ENCODE results near the gene ABL2. TPM values are rescaled to one million over a fixed set of nuclear protein-coding genes. Genes with fewer than 3 reads are reported as not detected.
"Not testable (repeated sequence)": the region's sequence is repeated elsewhere in the genome, so short reads cannot be mapped to it uniquely, and the experiment has no call there.

The ABL2 gene
- polyA plus RNA-seq, 4 donors, result 8.8 to 12.9 (median 10.5) TPM

- DNase-seq (ENCODE audit: low read depth in 4 of 4, low spot score in 2 of 4), result no peak
Observed at GRCh38 chr1:179141592-179142251, 87.8 kb downstream of the ABL2 start.

- DNase-seq (ENCODE audit: low read depth in 4 of 4, low spot score in 2 of 4), result not testable (repeated sequence)
Observed at GRCh38 chr1:179138755-179139154, 90.7 kb downstream of the ABL2 start.

DNA sequence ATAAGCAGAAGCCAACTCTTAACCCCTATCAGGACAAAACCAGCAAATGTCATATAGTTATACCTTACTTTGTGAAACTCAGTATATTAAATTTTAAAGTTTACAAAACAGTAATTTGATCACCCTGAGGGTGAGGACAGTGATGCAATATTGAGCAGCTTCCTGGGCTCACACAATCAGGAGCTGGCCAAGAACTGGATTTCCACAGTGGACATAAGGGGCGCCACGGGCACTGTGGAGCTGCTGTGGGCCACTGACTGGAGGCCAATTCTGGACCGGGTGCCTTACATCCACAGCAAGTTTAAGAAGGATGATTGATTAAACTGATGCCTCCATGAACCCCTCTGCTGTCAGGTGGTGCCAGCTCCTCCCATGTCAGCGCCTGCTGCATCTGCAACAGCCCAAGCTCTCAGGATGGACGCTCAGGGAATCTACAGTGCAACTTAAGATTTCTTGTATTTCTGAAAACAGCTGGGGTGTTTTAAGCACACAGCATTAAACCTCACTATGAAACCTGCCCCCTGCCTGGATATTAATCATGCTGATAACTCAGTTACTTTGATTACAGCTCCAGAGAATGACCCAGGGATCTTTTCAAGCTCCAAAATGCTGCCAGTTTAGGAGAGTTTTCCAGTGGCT lies 91.7 kb downstream of the ABL2 start:
- no peak for DNase-seq (ENCODE audit: low read depth in 4 of 4, low spot score in 2 of 4)

DNA sequence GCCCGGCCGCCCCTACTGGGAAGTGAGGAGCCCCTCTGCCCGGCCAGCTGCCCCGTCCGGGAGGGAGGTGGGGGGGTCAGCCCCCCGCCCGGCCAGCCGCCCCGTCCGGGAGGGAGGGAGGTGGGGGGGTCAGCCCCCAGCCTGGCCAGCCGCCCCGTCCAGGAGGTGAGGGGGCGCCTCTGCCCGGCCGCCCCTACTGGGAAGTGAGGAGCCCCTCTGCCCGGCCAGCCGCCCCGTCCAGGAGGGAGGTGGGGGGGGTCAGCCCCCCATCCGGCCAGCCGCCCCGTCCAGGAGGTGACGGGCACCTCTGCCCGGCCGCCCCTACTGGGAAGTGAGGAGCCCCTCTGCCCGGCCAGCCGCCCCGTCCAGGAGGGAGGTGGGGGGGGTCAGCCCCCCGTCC lies 93.8 kb downstream of the ABL2 start:
- DNase-seq (ENCODE audit: low read depth in 4 of 4, low spot score in 2 of 4), result not testable (repeated sequence)

DNA sequence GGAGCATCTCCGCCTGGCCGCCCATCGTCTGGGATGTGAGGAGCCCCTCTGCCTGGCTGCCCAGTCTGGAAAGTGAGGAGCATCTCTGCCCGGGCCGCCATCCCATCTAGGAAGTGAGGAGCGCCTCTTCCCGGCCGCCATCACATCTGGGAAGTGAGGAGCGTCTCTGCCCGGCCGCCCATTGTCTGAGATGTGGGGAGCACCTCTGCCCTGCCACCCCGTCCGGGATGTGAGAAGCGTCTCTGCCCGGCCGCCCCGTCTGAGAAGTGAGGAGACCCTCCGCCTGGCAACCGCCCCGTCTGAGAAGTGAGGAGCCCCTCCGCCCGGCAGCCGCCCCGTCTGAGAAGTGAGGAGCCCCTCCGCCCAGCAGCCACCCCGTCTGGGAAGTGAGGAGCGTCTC lies 94.3 kb downstream of the ABL2 start:
- DNase-seq (ENCODE audit: low read depth in 4 of 4, low spot score in 2 of 4), result not testable (repeated sequence)

DNA sequence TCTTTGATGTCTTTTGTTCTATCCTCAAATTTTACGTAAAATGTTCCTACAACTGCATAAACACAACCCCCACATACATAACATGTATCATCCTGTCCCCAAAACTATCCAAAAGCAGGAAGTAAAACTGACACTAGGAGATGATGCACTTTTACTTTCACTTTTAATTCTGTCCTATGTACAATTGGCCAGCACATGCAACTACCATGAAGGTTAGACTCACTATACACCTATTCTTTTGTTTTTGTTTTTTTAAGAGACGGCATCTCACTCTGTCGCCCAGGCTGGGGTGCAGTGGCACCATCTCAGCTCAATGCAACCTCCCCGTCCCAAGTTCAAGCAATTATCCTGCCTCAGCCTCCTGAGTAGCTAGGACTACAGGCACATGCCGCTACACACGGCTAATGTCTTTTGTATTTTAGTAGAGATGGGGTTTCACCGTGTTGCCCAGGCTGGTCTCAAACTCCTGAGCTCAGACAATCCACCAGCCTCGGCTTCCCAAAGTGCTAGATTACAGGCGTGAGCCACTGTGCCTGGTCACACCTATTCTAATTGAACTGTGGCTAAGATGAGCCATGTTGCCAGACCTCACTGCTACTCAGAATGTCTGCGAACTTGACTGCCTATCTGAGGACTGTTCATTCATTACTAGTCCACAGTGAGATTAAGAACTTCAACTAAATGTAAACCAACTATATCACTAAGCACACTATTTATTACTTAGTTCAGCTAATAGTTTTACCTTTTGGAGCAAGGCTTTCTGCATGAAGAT lies 99.6 kb downstream of the ABL2 start:
- DNase-seq (ENCODE audit: low read depth in 4 of 4, low spot score in 2 of 4), result no peak

DNA sequence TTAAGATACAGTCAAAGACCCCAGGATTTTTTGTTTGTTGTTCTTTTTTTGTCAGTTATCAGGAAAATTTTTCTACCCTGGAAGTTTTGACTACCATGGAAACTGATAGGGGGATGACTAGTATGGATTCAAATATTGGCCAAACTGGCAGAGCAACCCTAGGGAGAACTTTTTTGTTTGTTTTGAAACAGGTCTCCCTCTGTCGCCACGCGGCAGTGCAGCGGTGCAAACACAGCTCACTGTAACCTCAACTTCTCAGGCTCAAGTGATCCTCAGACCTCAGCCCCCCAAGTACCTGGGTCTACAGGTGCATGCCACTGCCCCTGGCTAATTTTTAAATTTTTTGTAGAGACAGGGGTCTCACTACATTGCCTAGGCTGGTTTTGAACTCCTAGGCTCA lies 101.0 kb downstream of the ABL2 start:
- DNase-seq (ENCODE audit: low read depth in 4 of 4, low spot score in 2 of 4), result no peak

GRCh38 chr1:179127163-179127895 lies 102.1 kb downstream of the ABL2 start:
- DNase-seq (ENCODE audit: low read depth in 4 of 4, low spot score in 2 of 4), result no peak

DNA sequence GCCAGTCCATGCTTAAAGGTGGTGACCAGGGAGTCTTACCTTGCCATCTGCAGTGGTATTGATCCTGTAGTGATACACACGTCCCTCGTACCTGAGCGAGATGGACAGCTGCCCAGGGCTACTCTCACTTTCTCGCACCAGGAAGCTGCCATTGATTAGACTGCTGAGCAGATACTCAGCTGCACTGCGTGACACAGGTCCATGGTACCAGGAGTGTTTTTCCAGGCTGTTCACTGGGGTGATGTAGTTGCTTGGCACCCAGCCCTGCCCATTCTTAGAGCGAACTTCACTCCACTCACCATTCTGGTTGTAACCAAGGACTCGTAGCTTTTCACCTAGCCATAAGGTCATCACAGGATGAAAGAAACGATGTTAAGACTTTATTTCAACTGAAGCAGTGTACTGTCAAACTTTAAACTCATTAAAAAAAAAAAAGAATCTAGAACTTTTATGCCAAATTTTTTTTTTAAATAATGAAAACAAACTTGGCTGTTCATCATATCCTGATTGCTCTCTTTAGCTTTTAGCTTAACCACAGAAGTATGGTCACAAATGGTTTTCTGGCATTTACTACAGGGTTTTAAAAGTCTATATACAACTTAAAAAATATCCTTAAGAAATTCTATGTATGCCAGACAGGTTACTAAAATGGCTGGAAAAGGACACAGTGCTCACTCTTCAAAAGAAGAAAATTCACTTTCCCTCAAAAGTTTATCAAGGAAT lies 103.0 kb downstream of the ABL2 start:
- no peak for DNase-seq (ENCODE audit: low read depth in 4 of 4, low spot score in 2 of 4)

DNA sequence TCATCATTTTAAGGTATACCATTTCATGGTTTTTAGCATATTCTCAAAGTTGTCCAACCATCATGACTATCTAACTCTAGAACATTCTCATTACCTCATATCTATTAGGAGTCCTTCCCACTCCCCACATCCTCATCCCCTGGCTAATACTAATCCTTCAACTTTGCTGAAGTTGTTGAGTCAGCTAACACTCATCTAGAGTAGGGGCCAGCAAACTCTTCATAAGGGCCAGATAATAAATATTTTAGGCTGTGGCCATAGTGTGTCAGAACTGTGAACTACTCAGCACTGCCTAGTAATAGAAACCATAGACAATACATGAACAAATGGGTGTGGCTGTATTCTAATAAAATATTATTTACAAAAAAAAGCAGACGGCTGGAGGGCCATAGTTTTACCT lies 104.6 kb downstream of the ABL2 start:
- no peak for DNase-seq (ENCODE audit: low read depth in 4 of 4, low spot score in 2 of 4)

GRCh38 chr1:179121159-179121938 lies 108.1 kb downstream of the ABL2 start:
- peak in 2 of 4 donors; percentile 11 to 47 for DNase-seq (ENCODE audit: low read depth in 4 of 4, low spot score in 2 of 4)

- DNase-seq (ENCODE audit: low read depth in 4 of 4, low spot score in 2 of 4), result no peak
Observed at GRCh38 chr1:179120736-179121135, 108.7 kb downstream of the ABL2 start.

GRCh38 chr1:179119513-179119912 lies 110.0 kb downstream of the ABL2 start:
- DNase-seq (ENCODE audit: low read depth in 4 of 4, low spot score in 2 of 4), result no peak

GRCh38 chr1:179115181-179115580 lies 114.3 kb downstream of the ABL2 start:
- DNase-seq (ENCODE audit: low read depth in 4 of 4, low spot score in 2 of 4), result no peak

DNA sequence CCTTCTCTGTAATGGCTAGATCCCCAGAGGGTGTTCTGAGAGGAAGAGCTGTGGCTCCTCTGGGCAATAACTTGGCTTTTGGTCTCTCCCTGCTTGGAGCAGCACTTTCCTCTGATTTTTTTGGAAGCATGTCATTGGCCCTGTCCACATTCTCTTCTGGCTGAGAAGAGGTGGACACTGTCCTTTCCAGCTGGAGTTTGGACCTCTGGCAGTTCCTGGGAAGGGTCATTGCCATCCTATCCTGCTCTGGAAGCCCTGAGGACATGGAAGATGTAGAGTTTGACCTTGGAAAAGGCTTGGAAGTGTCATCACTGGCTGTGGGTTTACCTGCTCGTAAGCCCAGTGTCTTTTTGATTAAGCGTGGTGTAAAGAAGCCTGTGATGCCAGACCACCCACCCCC lies 120.8 kb downstream of the ABL2 start:
- DNase-seq (ENCODE audit: low read depth in 4 of 4, low spot score in 2 of 4), result no peak

- DNase-seq (ENCODE audit: low read depth in 4 of 4, low spot score in 2 of 4), result no peak
Observed at GRCh38 chr1:179107706-179108629, 121.5 kb downstream of the ABL2 start.

GRCh38 chr1:179105393-179105792 lies 124.1 kb downstream of the ABL2 start:
- no peak for DNase-seq (ENCODE audit: low read depth in 4 of 4, low spot score in 2 of 4)

- DNase-seq (ENCODE audit: low read depth in 4 of 4, low spot score in 2 of 4), result no peak
Observed at GRCh38 chr1:179104611-179105250, 124.7 kb downstream of the ABL2 start.

Data from left renal cortex interstitium (tissue), 4 donors.